Transverse colon (tissue), 4 donors: Measurements from ENCODE around the gene MPV17L. TPM values are rescaled to one million over a fixed set of nuclear protein-coding genes. Genes with fewer than 3 reads are reported as not detected.

Experiments used
- DNase-seq: peaks from one replicate; pipeline ENCODE4 v3.0.0-alpha.2; 2019
- H3K27ac ChIP-seq, 4 donors: fragments of 200-600 bp; sonication (generic); 2 replicates each; pipeline ENCODE4 v1.5.1; 2016 to 2018; ENCODE audit warnings: inconsistent platforms in 4 of 4
- H3K27me3 ChIP-seq: fragments of 200-600 bp; sonication (generic); 2 replicates; pipeline ENCODE4 v1.5.1; 2017; ENCODE audit warnings: inconsistent platforms
- H3K36me3 ChIP-seq, 4 donors: fragments of 200-600 bp; sonication (generic); 2 replicates each; pipeline ENCODE4 v1.5.1; 2017 to 2019; ENCODE audit warnings: inconsistent platforms in 4 of 4
- H3K4me1 ChIP-seq, 4 donors: fragments of 200-600 bp; sonication (generic); 2 replicates each; pipeline ENCODE4 v1.5.1; 2017 to 2020; ENCODE audit warnings: inconsistent platforms in 4 of 4
- H3K4me3 ChIP-seq, 4 donors: fragments of 200-600 bp; sonication (generic); 1 replicate in 1 of 4; 2 replicates in 3 of 4; pipeline versions ENCODE4 v1.5.1 to v1.6.1; 2017 to 2019; ENCODE audit warnings: inconsistent platforms in 4 of 4
- H3K9me3 ChIP-seq, 2 donors: fragments of 200-600 bp; sonication (generic); 2 replicates each; pipeline ENCODE4 v1.5.1; 2017 to 2019; ENCODE audit warnings: inconsistent platforms in 2 of 2
- CTCF ChIP-seq, 5 experiments: fragments of 200-600 bp in 3 of 5; fragments of 450-650 bp in 2 of 5; sonication (generic) in 3 of 5; IDR thresholded peaks; 1 replicate in 2 of 5; 2 replicates in 3 of 5; pipeline ENCODE4 v1.5.1; 2016 to 2017; ENCODE audit warnings: antibody characterized with exemption in 5 of 5, inconsistent platforms in 3 of 5, mild to moderate bottlenecking in 2 of 5, moderate library complexity in 1 of 5
- EP300 ChIP-seq: sonication (generic); formaldehyde crosslinking; IDR thresholded peaks from one replicate; pipeline ENCODE4 v1.6.1; 2017; ENCODE audit warnings: antibody characterized with exemption, low read depth
- POLR2A ChIP-seq: fragments of 450-650 bp; IDR thresholded peaks from one replicate; pipeline ENCODE4 v1.6.1; 2016; ENCODE audit warnings: antibody characterized with exemption, mild to moderate bottlenecking, moderate library complexity
- POLR2AphosphoS5 ChIP-seq, 3 donors: sonication (generic); formaldehyde crosslinking; IDR thresholded peaks; one replicate each; pipeline ENCODE4 v1.6.1; 2016; ENCODE audit warnings: antibody characterized with exemption in 3 of 3
- WGBS, 2 donors: methylation state at CpG; one replicate each; pipeline ENCODE4 v1.1.5; 2018; ENCODE audit warnings: low coverage in 1 of 2; 5-methylcytosine and 5-hydroxymethylcytosine counted together
- in situ Hi-C, 4 donors: fragments of 200-750 bp; cut with MboI; loops; one replicate each; pipeline versions ENCODE4 v1.15.0 to v1.15.1; 2017; ENCODE audit warnings: low sequenced_read_pairs in 3 of 4, low pct_ligation_motif_present in 1 of 4, low pct_unique_long_range_greater_than_20kb in 1 of 4
- intact Hi-C: fragments of 100-400 bp; cut with DNase I; formaldehyde crosslinking; loops from one replicate; pipeline ENCODE4 v1.15.1; 2023; ENCODE audit warnings: low total_unique reads
- total RNA-seq, 4 donors: library from RNA; depleted of rRNA; stranded (reverse); fragments of >200 nt; gene quantifications; one replicate each; pipeline ENCODE4 v1.1.0, GENCODE V29; 2016

Gene MPV17L
- total RNA-seq, 4 donors from 2014 or later = 0.37 to 6.3 (median 4.6) TPM

- H3K27me3 ChIP-seq = no peaks in the 10 kb centered on the region
- no peak overlapping the region for H3K27ac ChIP-seq
- no peaks in the 10 kb centered on the region for H3K9me3 ChIP-seq
- in situ Hi-C loops (no loop called here), intact Hi-C loops (no loop called here)
- TF ChIP-seq POLR2AphosphoS5 (IDR thresholded peaks at IDR 0.05) (no peak), EP300 (no peak), CTCF (IDR thresholded peaks at IDR 0.05) (no peak), POLR2A (no peak)
- 87 to 91% methylated on average over 1 of the region's 1 CpG for WGBS, 2 donors
- peaks cover 0 to 7% (median 0%) of the 10 kb centered on the region in 4 donors for H3K4me1 ChIP-seq
- H3K4me3 ChIP-seq = no peak overlapping the region
- no peaks in the 10 kb centered on the region for H3K36me3 ChIP-seq
- DNase-seq = no peak
Measured at GRCh38 chr16:15459791-15460190, 64.2 kb downstream of the MPV17L start.

GRCh38 chr16:15460601-15461000 lies 65.0 kb downstream of the MPV17L start:
- Histone ChIP-seq H3K27ac (no peak overlapping the region), H3K27me3 (no peaks in the 10 kb centered on the region), H3K36me3 (no peaks in the 10 kb centered on the region), H3K4me3 (no peak overlapping the region), H3K4me1 (peaks cover 0 to 4% (median 0%) of the 10 kb centered on the region in 4 donors), H3K9me3 (no peaks in the 10 kb centered on the region)
- intact Hi-C loops (no loop called here), in situ Hi-C loops (no loop called here)
- TF ChIP-seq CTCF (IDR thresholded peaks at IDR 0.05) (no peak), POLR2AphosphoS5 (IDR thresholded peaks at IDR 0.05) (no peak), EP300 (no peak), POLR2A (no peak)
- DNase-seq = no peak
- WGBS, 2 donors = 79 to 95% methylated on average over 2 to 3 of the region's 3 CpGs

- DNase-seq = no peak
- 85 to 89% methylated on average over 6 of the region's 6 CpGs for WGBS, 2 donors
- Histone ChIP-seq H3K9me3 (no peaks in the 10 kb centered on the region), H3K4me1 (no peaks in the 10 kb centered on the region), H3K27ac (no peak overlapping the region), H3K36me3 (no peaks in the 10 kb centered on the region), H3K4me3 (no peak overlapping the region), H3K27me3 (no peaks in the 10 kb centered on the region)
- intact Hi-C loops = no loop called here
- in situ Hi-C loops = no loop called here
- TF ChIP-seq POLR2AphosphoS5 (IDR thresholded peaks at IDR 0.05) (no peak), CTCF (IDR thresholded peaks at IDR 0.05) (no peak), POLR2A (no peak), EP300 (no peak)
Measured at GRCh38 chr16:15461376-15461775, 65.8 kb downstream of the MPV17L start.

Other genes starting within 250 kb of the MPV17L start
- gene NPIPA5, start 17.5 kb upstream of the MPV17L start, total RNA-seq = 10 to 100 TPM in 2 of 4 donors, 1 to 10 TPM in 1, not detected in 1; 6.3 to 39.4 (median 10.8) TPM
- 10 to 100 TPM in 3 of 4 donors, 1 to 10 TPM in 1; 8.6 to 65.1 (median 14.1) TPM for gene BMERB1, start 38.8 kb downstream of the MPV17L start, total RNA-seq
- gene MARF1, start 247.4 kb downstream of the MPV17L start, total RNA-seq = 10 to 100 TPM; 32.0 to 52.6 (median 41.1) TPM